H1 (cell line): Measurements from ENCODE around the gene FAM53A. TPM values are rescaled to one million over a fixed set of nuclear protein-coding genes. Genes with fewer than 3 reads are reported as not detected.

ENCODE experiments used
- CTCF ChIA-PET: fragments of 300-600 bp; sonication (Branson Sonifier 250); formaldehyde crosslinking; loops from one replicate; lab custom pipeline; 2021; ENCODE audit not compliant: partially characterized antibody; lab: Charles Lee
- POLR2A ChIA-PET: fragments of 300-600 bp; sonication (Branson Sonifier 250); formaldehyde crosslinking; loops from one replicate; lab custom pipeline; 2021; ENCODE audit warnings: inconsistent platforms; ENCODE audit not compliant: partially characterized antibody; lab: Charles Lee
- DNase-seq, 2 experiments: peaks; one replicate each; pipeline versions ENCODE4 v3.0.0 to v3.0.0-alpha.2; 2010 to 2022; ENCODE audit warnings: low spot score in 2 of 2, low read depth in 1 of 2, mixed read lengths in 1 of 2
- FAIRE-seq: peaks from 2 replicates; lab custom pipeline; 2011; peaks lifted over from hg19 to GRCh38; lab: Jason Lieb, UNC
- H2AFZ ChIP-seq: 2 replicates; pipeline ENCODE4 v1.8.1; 2012; ENCODE audit warnings: low read length, inconsistent platforms
- H2AK5ac ChIP-seq: 2 replicates; pipeline ENCODE4 v1.6.1; 2013; ENCODE audit warnings: low read depth, low read length
- H2BK120ac ChIP-seq: replicated peaks from 2 replicates; pipeline ENCODE3; 2013; ENCODE audit warnings: low read depth, low read length, inconsistent platforms
- H2BK12ac ChIP-seq: 2 replicates; pipeline ENCODE4 v1.6.1; 2013; ENCODE audit warnings: low read depth, low read length
- H2BK15ac ChIP-seq: 2 replicates; pipeline ENCODE4 v1.6.1; 2013; ENCODE audit warnings: low read length
- H2BK20ac ChIP-seq: 2 replicates; pipeline ENCODE4 v1.6.1; 2013; ENCODE audit warnings: low read length
- H2BK5ac ChIP-seq: 2 replicates; pipeline ENCODE4 v1.6.1; 2013; ENCODE audit warnings: low read depth, low read length
- H3K14ac ChIP-seq: 2 replicates; pipeline ENCODE4 v1.6.1; 2013; ENCODE audit warnings: inconsistent platforms; ENCODE audit not compliant: insufficient read length
- H3K18ac ChIP-seq: 2 replicates; pipeline ENCODE4 v1.6.1; 2013; ENCODE audit warnings: low read length; ENCODE audit errors: extremely low read depth
- H3K23ac ChIP-seq: 2 replicates; pipeline ENCODE4 v1.6.1; 2013; ENCODE audit warnings: inconsistent platforms; ENCODE audit not compliant: insufficient read length
- H3K23me2 ChIP-seq: 2 replicates; pipeline ENCODE4 v1.6.1; 2013; ENCODE audit warnings: low read depth, low read length
- H3K27ac ChIP-seq: 2 replicates; pipeline ENCODE4 v1.6.1; 2011; ENCODE audit warnings: low read depth, low read length, inconsistent platforms
- H3K27me3 ChIP-seq, 4 experiments: replicated peaks in 1 of 4; 1 replicate in 1 of 4; 2 replicates in 3 of 4; pipeline versions ENCODE4 v1.6.1 to v1.8.1; 2011 to 2013; ENCODE audit warnings: low read length in 3 of 4, mild to moderate bottlenecking in 3 of 4, inconsistent platforms in 2 of 4, mixed read lengths in 2 of 4, moderate library complexity in 1 of 4; ENCODE audit not compliant: control insufficient read depth in 3 of 4, insufficient read depth in 3 of 4; ENCODE audit errors: extremely low read depth in 1 of 4
- H3K36me3 ChIP-seq, 4 experiments: 2 replicates each; pipeline versions ENCODE4 v1.6.1 to v1.8.1; 2011 to 2013; ENCODE audit warnings: mild to moderate bottlenecking in 4 of 4, low read length in 3 of 4, moderate library complexity in 2 of 4, control low read depth in 1 of 4, inconsistent platforms in 1 of 4; ENCODE audit not compliant: insufficient read depth in 4 of 4, control insufficient read depth in 2 of 4
- H3K4ac ChIP-seq: replicated peaks from 2 replicates; pipeline ENCODE3; 2013; ENCODE audit warnings: low read length, low read depth, mixed read lengths, inconsistent platforms; ENCODE audit not compliant: insufficient read length
- H3K4me1 ChIP-seq, 4 experiments: replicated peaks in 1 of 4; 1 replicate in 1 of 4; 2 replicates in 3 of 4; pipeline versions ENCODE4 v1.6.1 to v1.8.1; 2011 to 2013; ENCODE audit warnings: low read length in 3 of 4, inconsistent platforms in 2 of 4, mixed read lengths in 1 of 4; ENCODE audit not compliant: insufficient read depth in 4 of 4, control insufficient read depth in 3 of 4
- H3K4me2 ChIP-seq, 2 experiments: 2 replicates each; pipeline versions ENCODE4 v1.6.1 to v1.8.1; 2011 to 2013; ENCODE audit warnings: low read depth in 2 of 2, low read length in 2 of 2, control low read depth in 1 of 2, inconsistent platforms in 1 of 2, mild to moderate bottlenecking in 1 of 2; ENCODE audit not compliant: insufficient read depth in 1 of 2
- H3K4me3 ChIP-seq, 4 experiments: fragments of 200-600, 300-600 bp in 1 of 4; sonication (generic), shearing (Covaris generic), sonication (Bioruptor Twin) in 1 of 4; 2 replicates each; pipeline versions ENCODE4 v1.5.1 to v1.8.1; 2011 to 2016; ENCODE audit warnings: low read length in 4 of 4, low read depth in 3 of 4, control low read depth in 2 of 4, inconsistent platforms in 2 of 4, mild to moderate bottlenecking in 2 of 4, mixed read lengths in 1 of 4, moderate library complexity in 1 of 4; ENCODE audit not compliant: insufficient read depth in 2 of 4; ENCODE audit errors: extremely low read depth in 1 of 4
- H3K56ac ChIP-seq: replicated peaks from 2 replicates; pipeline ENCODE3; 2013; ENCODE audit warnings: low read depth, mild to moderate bottlenecking, mixed read lengths, low read length, inconsistent platforms; ENCODE audit not compliant: insufficient read length
- H3K79me1 ChIP-seq: 2 replicates; pipeline ENCODE4 v1.6.1; 2013; ENCODE audit warnings: low read depth, low read length, control low read depth
- H3K79me2 ChIP-seq, 2 experiments: 2 replicates each; pipeline versions ENCODE4 v1.6.1 to v1.8.1; 2012 to 2013; ENCODE audit warnings: low read length in 2 of 2, mild to moderate bottlenecking in 2 of 2, inconsistent platforms in 1 of 2; ENCODE audit not compliant: insufficient read depth in 2 of 2, control insufficient read depth in 1 of 2
- H3K9ac ChIP-seq, 4 experiments: replicated peaks in 1 of 4; 1 replicate in 1 of 4; 2 replicates in 3 of 4; pipeline versions ENCODE4 v1.6.1 to v1.8.1; 2011 to 2013; ENCODE audit warnings: low read depth in 3 of 4, low read length in 3 of 4, control low read depth in 2 of 4, mild to moderate bottlenecking in 2 of 4, moderate library complexity in 2 of 4, inconsistent platforms in 1 of 4; ENCODE audit errors: extremely low read depth in 1 of 4
- H3K9me3 ChIP-seq, 2 experiments: 2 replicates each; pipeline versions ENCODE4 v1.6.1 to v1.8.1; 2012 to 2013; ENCODE audit warnings: mild to moderate bottlenecking in 2 of 2, moderate library complexity in 2 of 2, control low read depth in 1 of 2, inconsistent platforms in 1 of 2, low read depth in 1 of 2, low read length in 1 of 2, mixed read lengths in 1 of 2; ENCODE audit not compliant: insufficient read depth in 2 of 2
- H4K20me1 ChIP-seq, 2 experiments: replicated peaks in 1 of 2; 2 replicates each; pipeline versions ENCODE3 to v1.8.1; 2011 to 2013; ENCODE audit warnings: inconsistent platforms in 2 of 2, low read length in 2 of 2, mild to moderate bottlenecking in 1 of 2; ENCODE audit not compliant: insufficient read depth in 2 of 2, control insufficient read depth in 1 of 2
- H4K5ac ChIP-seq: 2 replicates; pipeline ENCODE4 v1.6.1; 2013; ENCODE audit warnings: low read length, low read depth, mixed read lengths, inconsistent platforms; ENCODE audit not compliant: insufficient read length
- H4K8ac ChIP-seq: 2 replicates; pipeline ENCODE4 v1.8.0; 2013; ENCODE audit warnings: mild to moderate bottlenecking, moderate library complexity, low read length, inconsistent platforms; ENCODE audit not compliant: insufficient read depth; ENCODE audit errors: extremely low read depth
- H4K91ac ChIP-seq: replicated peaks from 2 replicates; pipeline ENCODE3; 2013; ENCODE audit warnings: low read length, mixed read lengths, inconsistent platforms; ENCODE audit not compliant: insufficient read length
- KDM1A ChIP-seq: fragments of 200-600, 300-600 bp; sonication (generic); IDR thresholded peaks from 2 replicates; pipeline ENCODE4 v1.7.1; 2016; ENCODE audit warnings: mild to moderate bottlenecking, low read length, borderline replicate concordance
- RBBP5 ChIP-seq: IDR thresholded peaks from 2 replicates; pipeline ENCODE4 v1.7.1; 2012; ENCODE audit warnings: low read depth, mild to moderate bottlenecking, inconsistent platforms, low read length, moderate library complexity, borderline replicate concordance
- SUZ12 ChIP-seq: fragments of 200-600 bp; sonication (generic); IDR thresholded peaks from 2 replicates; pipeline ENCODE4 v1.6.1; 2012; ENCODE audit warnings: mild to moderate bottlenecking, inconsistent platforms, low read length, moderate library complexity, mixed read lengths
- USF2 ChIP-seq: IDR thresholded peaks from 2 replicates; pipeline ENCODE4 v1.6.1; 2011; ENCODE audit warnings: low read length, improper control_type of control experiment
- WGBS, 2 experiments: shearing (Covaris generic) in 1 of 2; methylation state at CpG; one replicate each; pipeline versions ENCODE4 v1.1.6 to v1.1.7; 2013 to 2015; ENCODE audit warnings: low lambda C conversion rate in 2 of 2, mixed read lengths in 2 of 2, inconsistent platforms in 1 of 2, low coverage in 1 of 2, missing lambda C conversion rate in 1 of 2; ENCODE audit not compliant: insufficient replicate concordance in 2 of 2, insufficient coverage in 1 of 2, insufficient read length in 1 of 2; ENCODE audit errors: extremely low coverage in 1 of 2, missing lambda C conversion rate in 1 of 2; 5-methylcytosine and 5-hydroxymethylcytosine counted together
- polyA plus RNA-seq, 7 experiments: library from polyadenylated mRNA; depleted of rRNA in 3 of 7; stranded (reverse) in 5 of 7; unstranded in 2 of 7; fragments of >200 nt in 5 of 7; fragments of 200-250 nt in 2 of 7; gene quantifications; 1 replicate in 5 of 7; 2 replicates in 1 of 7; 4 replicates in 1 of 7; pipeline versions ENCODE4 v1.2.1 to v1.2.3, GENCODE V29; 2011 to 2013; ENCODE audit warnings: missing spikeins in 2 of 7, mixed read lengths in 2 of 7
- total RNA-seq: library from RNA; stranded (reverse); fragmentation: NEBNext Ultra II Directional; extraction: Animal tissue kit (Norgen Biotek cat#: 25700); gene quantifications from 2 replicates; pipeline ENCODE4 v1.2.1, GENCODE V29; 2021

Gene FAM53A
- total and polyA plus RNA-seq, 2 of the 8 experiments (the other 6 are each of a cell fraction or from before 2014, with no cell fraction given): 1.9 to 2.0 TPM

GRCh38 chr4:1716065-1716945 lies 32.2 kb upstream of the FAM53A start:
- no peak overlapping the region for H3K4me2 ChIP-seq
- DNase-seq (no peak), FAIRE-seq (no peak)
- H2AFZ ChIP-seq: no peak overlapping the region
- CTCF ChIA-PET: no interaction called here
- no peak overlapping the region for H4K8ac ChIP-seq
- H3K27me3 ChIP-seq: no peaks in the 10 kb centered on the region
- no peak overlapping the region for H2BK120ac ChIP-seq
- no peak overlapping the region for H3K27ac ChIP-seq
- H4K5ac ChIP-seq: no peak overlapping the region
- no peak overlapping the region; a peak in 1 of 7 replicates for H3K9ac ChIP-seq
- no peak overlapping the region for H3K18ac ChIP-seq
- no peak overlapping the region for H2BK15ac ChIP-seq
- no peak overlapping the region for H3K56ac ChIP-seq
- no peak overlapping the region for H3K4ac ChIP-seq
- no peak overlapping the region for H4K91ac ChIP-seq
- peaks cover 0 to 10% (median 4%) of the 10 kb centered on the region in 4 experiments; a peak in 3 of 8 replicates for H3K36me3 ChIP-seq
- H3K4me1 ChIP-seq: peaks cover 0 to 18% (median 11%) of the 10 kb centered on the region in 4 experiments; a peak in 6 of 7 replicates
- no peak overlapping the region for H2BK5ac ChIP-seq
- H3K23ac ChIP-seq: no peak overlapping the region
- no peak overlapping the region for H3K4me3 ChIP-seq
- TF ChIP-seq SUZ12 (no peak), RBBP5 (no peak), KDM1A (no peak), USF2 (no peak)
- peaks cover 15% of the 10 kb centered on the region for H3K23me2 ChIP-seq
- WGBS, 2 experiments: 86% methylated on average over 13 of the region's 15 CpGs; no CpG with 5 or more reads in 1 of the 2 experiments
- H3K9me3 ChIP-seq: no peaks in the 10 kb centered on the region
- no peak overlapping the region for H2BK12ac ChIP-seq
- no peak overlapping the region for H2AK5ac ChIP-seq
- POLR2A ChIA-PET: interaction anchor here (0.6 to 1.7 kb wide), 4 partner anchors 10 to 26 kb away, joined by 3 to 4 read pairs (median 3); no protein-coding TSS in a partner anchor
- peaks cover 3 to 19% of the 10 kb centered on the region in 2 experiments for H4K20me1 ChIP-seq
- H2BK20ac ChIP-seq: no peak overlapping the region
- peaks cover 13% of the 10 kb centered on the region for H3K79me1 ChIP-seq
- no peak overlapping the region for H3K14ac ChIP-seq
- peaks cover 0 to 13% of the 10 kb centered on the region in 2 experiments; a peak in 2 of 4 replicates for H3K79me2 ChIP-seq
